Activated CD8-positive, alpha-beta memory T cell treated with anti-CD3 and anti-CD28 coated beads, Interleukin-2, amount 50 U/mL, for 24 hours (primary cell): Measurements from ENCODE around the gene PEX5L.

Source experiments
- DNase-seq: peaks from one replicate; pipeline ENCODE4 v3.0.0-alpha.2; 2020; ENCODE audit errors: extremely low read depth

PEX5L gene

GRCh38 chr3:179955809-179956208 is 80.9 kb downstream of the PEX5L start:
- DNase-seq, result no peak

- no peak for DNase-seq
Observed at GRCh38 chr3:179955286-179955685, 81.5 kb downstream of the PEX5L start.

- no peak for DNase-seq
Observed at GRCh38 chr3:179953993-179954870, 82.5 kb downstream of the PEX5L start.

GRCh38 chr3:179950840-179951239 is 85.9 kb downstream of the PEX5L start:
- DNase-seq, result no peak

- DNase-seq, result no peak
Observed at GRCh38 chr3:179949869-179950268, 86.9 kb downstream of the PEX5L start.

- no peak for DNase-seq
Observed at GRCh38 chr3:179949412-179949811, 87.3 kb downstream of the PEX5L start.

GRCh38 chr3:179948740-179949139 is 88.0 kb downstream of the PEX5L start:
- no peak for DNase-seq

- no peak for DNase-seq
Observed at GRCh38 chr3:179945569-179945968, 91.2 kb downstream of the PEX5L start.

GRCh38 chr3:179943117-179943880 is 93.4 kb downstream of the PEX5L start:
- DNase-seq, result no peak

GRCh38 chr3:179942553-179943075 is 94.1 kb downstream of the PEX5L start:
- no peak for DNase-seq

GRCh38 chr3:179935710-179936109 is 101.0 kb downstream of the PEX5L start:
- no peak for DNase-seq

GRCh38 chr3:179933914-179934313 is 102.8 kb downstream of the PEX5L start:
- no peak for DNase-seq

- DNase-seq, result no peak
Observed at GRCh38 chr3:179933080-179933479, 103.7 kb downstream of the PEX5L start.

GRCh38 chr3:179932674-179933073 is 104.1 kb downstream of the PEX5L start:
- DNase-seq, result no peak

- DNase-seq, result no peak
Observed at GRCh38 chr3:179929091-179929529, 107.6 kb downstream of the PEX5L start.

GRCh38 chr3:179927191-179927590 is 109.5 kb downstream of the PEX5L start:
- no peak for DNase-seq

GRCh38 chr3:179921951-179922350 is 114.8 kb downstream of the PEX5L start:
- DNase-seq, result no peak

- DNase-seq, result no peak
Observed at GRCh38 chr3:179921500-179921899, 115.2 kb downstream of the PEX5L start.

- DNase-seq, result no peak
Observed at GRCh38 chr3:179907784-179908482, 128.8 kb downstream of the PEX5L start.

GRCh38 chr3:179902061-179902460 is 134.7 kb downstream of the PEX5L start:
- no peak for DNase-seq

GRCh38 chr3:179898024-179898423 is 138.7 kb downstream of the PEX5L start:
- no peak for DNase-seq

GRCh38 chr3:179897231-179897630 is 139.5 kb downstream of the PEX5L start:
- no peak for DNase-seq
